Osteocyte (in vitro differentiated cells): ENCODE results near the gene MARVELD2. TPM values are rescaled to one million over a fixed set of nuclear protein-coding genes. Genes with fewer than 3 reads are reported as not detected.
A peak's percentile ranks its signal among the peaks of the same experiment; 100 is the strongest.
"Not testable (repeated sequence)": the region's sequence is repeated elsewhere in the genome, so short reads cannot be mapped to it uniquely, and the experiment has no call there.

Source experiments
- DNase-seq: peaks from one replicate; pipeline ENCODE4 v3.0.0; 2021; ENCODE audit warnings: mixed read lengths; ENCODE audit not compliant: unreplicated experiment; ENCODE audit errors: extremely low spot score
- H3K27ac Mint-ChIP-seq: one replicate; pipeline ENCODE4 v1.8.0; 2021; ENCODE audit warnings: mild to moderate bottlenecking, mixed read lengths; ENCODE audit not compliant: unreplicated experiment
- H3K27me3 Mint-ChIP-seq: one replicate; pipeline ENCODE4 v1.8.0; 2021; ENCODE audit warnings: mixed read lengths; ENCODE audit not compliant: unreplicated experiment
- H3K36me3 Mint-ChIP-seq: one replicate; pipeline ENCODE4 v1.8.0; 2021; ENCODE audit warnings: mixed read lengths; ENCODE audit not compliant: unreplicated experiment
- H3K4me1 Mint-ChIP-seq: one replicate; pipeline ENCODE4 v1.8.0; 2021; ENCODE audit warnings: mixed read lengths; ENCODE audit not compliant: unreplicated experiment
- H3K4me3 Mint-ChIP-seq: one replicate; pipeline ENCODE4 v1.8.0; 2021; ENCODE audit warnings: mild to moderate bottlenecking, moderate library complexity, mixed read lengths; ENCODE audit not compliant: unreplicated experiment
- H3K9me3 Mint-ChIP-seq: one replicate; pipeline ENCODE4 v1.8.0; 2021; ENCODE audit warnings: mixed read lengths; ENCODE audit not compliant: unreplicated experiment
- total RNA-seq: library from RNA; stranded (reverse); gene quantifications from 2 replicates; pipeline ENCODE4 v1.2.1, GENCODE V29; 2021
- TF ChIP-seq, protein P1 (sequence below): fragments of 200-600 bp; sonication (generic); IDR thresholded peaks from 2 replicates; pipeline ENCODE4 v1.5.0; 2021; ENCODE audit warnings: antibody characterized with exemption, mild to moderate bottlenecking, moderate library complexity

MARVELD2 gene
- total RNA-seq, 1 donor from 2014 or later = 0.38 TPM

DNA sequence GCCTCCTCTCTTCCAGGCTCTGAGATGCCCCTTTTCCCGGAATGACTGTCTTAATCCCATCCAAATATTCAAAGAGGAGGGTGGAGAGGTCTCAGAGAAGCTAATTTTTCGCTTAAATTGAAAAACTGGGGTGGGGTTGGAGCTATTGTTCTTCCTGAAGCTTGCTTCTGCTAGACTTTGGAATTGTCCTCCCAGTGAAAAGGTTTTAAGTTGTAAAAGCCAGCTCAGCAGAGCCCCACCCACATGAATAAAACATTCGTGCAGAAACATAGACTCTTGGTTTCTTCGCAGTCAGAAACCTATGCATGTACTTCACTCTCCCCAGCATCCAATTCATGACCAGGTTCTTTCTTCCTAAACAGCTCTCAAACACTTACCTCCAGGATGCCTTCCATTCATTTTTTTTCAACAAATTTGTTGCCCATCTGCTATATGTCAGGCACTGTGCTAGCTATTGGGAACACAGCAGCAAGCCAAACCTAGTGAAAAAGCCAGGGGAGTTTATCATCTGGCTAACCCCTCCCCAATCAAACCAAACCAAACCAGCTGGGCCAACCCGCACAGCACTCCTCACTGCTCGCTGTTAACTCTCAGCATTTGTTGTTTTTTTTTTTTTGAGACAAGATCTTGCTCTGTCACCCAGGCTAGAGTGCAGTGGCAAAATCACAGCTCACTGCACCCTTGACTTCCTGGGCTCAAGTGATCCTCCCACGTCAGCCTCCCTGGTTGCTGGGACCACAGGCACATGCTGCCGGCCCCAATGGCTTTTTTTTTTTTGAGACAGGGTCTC lies 39.7 kb downstream of the MARVELD2 start:
- H3K27me3 Mint-ChIP-seq = peaks cover 4% of the 10 kb centered on the region
- peaks cover 5% of the 10 kb centered on the region for H3K4me1 Mint-ChIP-seq
- no peak for DNase-seq
- peaks cover 4% of the 10 kb centered on the region for H3K9me3 Mint-ChIP-seq
- H3K27ac Mint-ChIP-seq = no peak overlapping the region
- TF ChIP-seq, protein P1, sequence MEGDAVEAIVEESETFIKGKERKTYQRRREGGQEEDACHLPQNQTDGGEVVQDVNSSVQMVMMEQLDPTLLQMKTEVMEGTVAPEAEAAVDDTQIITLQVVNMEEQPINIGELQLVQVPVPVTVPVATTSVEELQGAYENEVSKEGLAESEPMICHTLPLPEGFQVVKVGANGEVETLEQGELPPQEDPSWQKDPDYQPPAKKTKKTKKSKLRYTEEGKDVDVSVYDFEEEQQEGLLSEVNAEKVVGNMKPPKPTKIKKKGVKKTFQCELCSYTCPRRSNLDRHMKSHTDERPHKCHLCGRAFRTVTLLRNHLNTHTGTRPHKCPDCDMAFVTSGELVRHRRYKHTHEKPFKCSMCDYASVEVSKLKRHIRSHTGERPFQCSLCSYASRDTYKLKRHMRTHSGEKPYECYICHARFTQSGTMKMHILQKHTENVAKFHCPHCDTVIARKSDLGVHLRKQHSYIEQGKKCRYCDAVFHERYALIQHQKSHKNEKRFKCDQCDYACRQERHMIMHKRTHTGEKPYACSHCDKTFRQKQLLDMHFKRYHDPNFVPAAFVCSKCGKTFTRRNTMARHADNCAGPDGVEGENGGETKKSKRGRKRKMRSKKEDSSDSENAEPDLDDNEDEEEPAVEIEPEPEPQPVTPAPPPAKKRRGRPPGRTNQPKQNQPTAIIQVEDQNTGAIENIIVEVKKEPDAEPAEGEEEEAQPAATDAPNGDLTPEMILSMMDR = no peak
- H3K4me3 Mint-ChIP-seq = peak overlapping the region; percentile 51
- peaks cover 4% of the 10 kb centered on the region for H3K36me3 Mint-ChIP-seq

DNA sequence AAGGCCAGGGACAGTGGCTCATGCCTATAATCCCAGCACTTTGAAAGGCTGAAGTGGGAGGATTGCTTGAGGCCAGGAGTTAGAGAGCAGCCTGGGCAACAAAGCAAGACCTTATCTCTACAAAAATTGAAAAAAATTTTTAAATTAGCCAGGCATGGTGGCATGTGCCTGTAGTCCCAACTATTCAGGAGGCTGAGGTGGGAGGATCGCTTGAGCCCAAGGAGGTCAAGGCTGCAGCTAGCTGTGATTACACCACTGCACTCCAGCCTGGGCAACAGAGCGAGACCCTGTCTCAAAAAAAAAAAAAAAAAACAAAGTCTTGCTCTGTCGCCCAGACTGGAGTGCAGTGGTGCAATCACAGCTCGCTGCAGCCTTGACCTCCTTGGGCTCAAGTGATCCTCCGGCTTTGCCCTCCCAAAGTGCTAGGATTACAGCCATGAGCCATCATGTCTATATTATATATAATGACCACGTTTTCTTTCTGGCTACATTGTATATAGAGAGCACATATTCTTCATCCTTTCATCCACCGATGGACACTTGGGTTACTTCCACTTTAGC lies 40.6 kb downstream of the MARVELD2 start:
- not testable (repeated sequence) for H3K36me3 Mint-ChIP-seq, H3K4me3 Mint-ChIP-seq, H3K9me3 Mint-ChIP-seq, H3K27me3 Mint-ChIP-seq, DNase-seq, H3K4me1 Mint-ChIP-seq, H3K27ac Mint-ChIP-seq

DNA sequence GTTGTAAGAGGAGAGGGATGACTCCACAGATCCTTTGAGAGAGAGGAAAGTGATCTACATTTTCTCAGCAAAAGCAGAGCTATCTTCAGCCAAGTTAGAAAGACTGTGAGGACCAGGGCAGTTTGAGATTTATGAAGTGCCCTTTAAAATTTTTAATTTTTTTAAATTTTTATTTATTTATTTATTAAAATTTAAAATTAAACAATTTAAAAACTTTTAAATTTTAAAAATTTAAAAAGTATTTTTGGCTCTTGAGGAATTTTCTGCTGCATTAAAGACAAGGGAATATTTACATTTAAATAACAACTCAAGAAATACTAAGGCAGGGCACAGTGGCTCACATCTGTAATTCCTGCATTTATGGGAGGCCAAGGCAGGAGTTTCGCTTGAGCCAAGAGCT lies 47.3 kb downstream of the MARVELD2 start:
- H3K9me3 Mint-ChIP-seq = peaks cover 4% of the 10 kb centered on the region
- H3K27me3 Mint-ChIP-seq = peaks cover 4% of the 10 kb centered on the region
- H3K36me3 Mint-ChIP-seq = peaks cover 4% of the 10 kb centered on the region
- no peak overlapping the region for H3K27ac Mint-ChIP-seq
- no peaks in the 10 kb centered on the region for H3K4me1 Mint-ChIP-seq
- no peak for DNase-seq
- TF ChIP-seq, protein P1 = no peak
- H3K4me3 Mint-ChIP-seq = no peak overlapping the region

DNA sequence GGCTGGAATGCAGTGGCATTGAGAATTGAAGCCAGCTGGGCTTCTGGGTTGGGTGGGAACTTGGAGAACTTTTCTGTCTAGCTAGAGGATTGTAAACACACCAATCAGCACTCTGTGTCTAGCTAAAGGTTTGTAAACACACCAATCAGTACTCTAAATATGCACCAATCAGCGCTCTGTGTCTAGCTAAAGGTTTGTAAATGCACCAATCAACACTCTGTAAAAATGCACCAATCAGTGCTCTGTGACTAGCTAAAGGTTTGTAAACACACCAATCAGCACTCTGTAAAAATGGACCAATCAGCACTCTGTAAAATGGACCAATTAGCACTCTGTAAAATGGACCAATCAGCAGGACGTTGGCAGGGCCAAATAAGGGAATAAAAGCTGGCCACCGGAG lies 51.5 kb downstream of the MARVELD2 start:
- H3K4me3 Mint-ChIP-seq, H3K27me3 Mint-ChIP-seq, H3K36me3 Mint-ChIP-seq, H3K27ac Mint-ChIP-seq, H3K4me1 Mint-ChIP-seq, DNase-seq, H3K9me3 Mint-ChIP-seq: not testable (repeated sequence)

DNA sequence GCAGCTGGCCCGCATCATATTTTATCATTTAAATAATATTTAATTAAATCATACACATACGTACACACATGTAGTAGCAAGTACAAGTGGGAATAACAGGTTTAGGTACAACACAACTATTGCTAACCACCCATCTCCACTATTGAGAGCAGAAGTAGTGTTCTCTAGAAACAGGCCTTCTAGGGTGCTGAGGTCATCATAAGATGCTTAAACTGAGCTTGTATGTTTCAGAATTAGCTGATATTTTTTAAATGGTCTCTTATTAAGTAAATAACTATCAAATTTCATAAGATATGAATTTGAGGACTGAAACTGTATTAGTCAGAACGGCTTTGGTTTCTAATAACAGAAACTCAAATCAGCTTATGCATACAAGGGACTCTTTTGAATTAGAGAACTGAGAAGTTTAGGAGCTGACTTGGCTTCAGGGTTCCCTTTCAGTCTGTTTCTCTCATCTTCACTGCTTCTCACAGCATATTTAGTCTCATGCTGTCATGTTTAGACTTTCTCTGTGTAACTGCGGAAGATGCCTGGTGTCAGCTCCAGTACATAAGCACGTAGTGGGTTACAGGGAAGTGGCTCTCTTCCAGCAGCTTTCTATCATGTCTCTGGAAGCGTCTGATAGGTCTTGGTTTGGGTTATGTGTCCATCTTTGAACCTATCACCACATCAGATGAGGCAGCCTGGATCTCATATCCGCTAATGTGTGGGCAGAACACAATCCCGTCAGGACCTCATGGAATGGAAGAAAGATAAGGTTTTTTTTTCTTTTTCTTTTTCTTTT lies 52.7 kb downstream of the MARVELD2 start:
- peak; percentile 15 for DNase-seq
- Mint-ChIP-seq H3K36me3 (no peaks in the 10 kb centered on the region), H3K27ac (no peak overlapping the region), H3K4me3 (no peak overlapping the region), H3K27me3 (peaks cover 6% of the 10 kb centered on the region), H3K4me1 (no peaks in the 10 kb centered on the region), H3K9me3 (no peaks in the 10 kb centered on the region)
- TF ChIP-seq, protein P1 = no peak

DNA sequence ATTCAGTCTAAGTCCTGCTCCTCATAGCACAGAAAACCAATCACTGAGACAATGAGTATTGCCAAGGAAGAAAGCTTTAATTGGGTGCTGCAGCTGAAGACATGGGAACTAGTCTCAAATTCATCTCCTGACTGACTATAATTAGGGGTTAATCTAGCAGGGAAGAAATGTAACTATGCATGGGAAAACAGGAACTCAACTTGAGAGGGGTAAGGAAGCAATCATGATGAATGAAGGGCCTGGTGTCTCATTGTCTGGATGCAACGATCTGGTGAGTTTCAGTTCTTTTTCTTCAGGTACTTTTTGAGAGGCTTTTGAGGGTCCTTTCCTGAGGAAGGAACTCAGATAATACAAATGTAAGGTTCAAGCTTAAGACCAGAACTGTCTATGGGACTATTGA lies 53.7 kb downstream of the MARVELD2 start:
- DNase-seq = no peak
- no peaks in the 10 kb centered on the region for H3K4me1 Mint-ChIP-seq
- TF ChIP-seq, protein P1 = no peak
- H3K27ac Mint-ChIP-seq = no peak overlapping the region
- H3K36me3 Mint-ChIP-seq = no peaks in the 10 kb centered on the region
- H3K27me3 Mint-ChIP-seq = peaks cover 6% of the 10 kb centered on the region
- no peak overlapping the region for H3K4me3 Mint-ChIP-seq
- H3K9me3 Mint-ChIP-seq = no peaks in the 10 kb centered on the region

DNA sequence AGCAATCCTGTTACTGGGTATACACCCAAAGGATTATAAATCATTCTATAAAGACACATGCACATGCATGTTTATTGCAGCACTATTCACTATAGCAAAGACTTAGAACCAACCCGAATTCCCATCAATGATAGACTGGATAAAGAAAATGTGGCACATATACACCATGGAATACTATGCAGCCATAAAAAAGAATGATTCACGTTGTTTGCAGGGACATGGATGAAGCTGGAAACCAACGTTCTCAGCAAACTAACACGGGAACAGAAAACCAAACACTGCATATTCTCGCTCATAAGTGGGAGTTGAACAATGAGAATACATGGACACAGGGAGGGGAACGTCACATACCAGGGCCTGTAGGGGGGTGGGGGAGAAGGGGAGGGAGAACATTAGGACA lies 56.6 kb downstream of the MARVELD2 start:
- peak; percentile 5 for DNase-seq
- H3K9me3 Mint-ChIP-seq, H3K27me3 Mint-ChIP-seq, H3K4me1 Mint-ChIP-seq, H3K4me3 Mint-ChIP-seq, H3K36me3 Mint-ChIP-seq, H3K27ac Mint-ChIP-seq: not testable (repeated sequence)

DNA sequence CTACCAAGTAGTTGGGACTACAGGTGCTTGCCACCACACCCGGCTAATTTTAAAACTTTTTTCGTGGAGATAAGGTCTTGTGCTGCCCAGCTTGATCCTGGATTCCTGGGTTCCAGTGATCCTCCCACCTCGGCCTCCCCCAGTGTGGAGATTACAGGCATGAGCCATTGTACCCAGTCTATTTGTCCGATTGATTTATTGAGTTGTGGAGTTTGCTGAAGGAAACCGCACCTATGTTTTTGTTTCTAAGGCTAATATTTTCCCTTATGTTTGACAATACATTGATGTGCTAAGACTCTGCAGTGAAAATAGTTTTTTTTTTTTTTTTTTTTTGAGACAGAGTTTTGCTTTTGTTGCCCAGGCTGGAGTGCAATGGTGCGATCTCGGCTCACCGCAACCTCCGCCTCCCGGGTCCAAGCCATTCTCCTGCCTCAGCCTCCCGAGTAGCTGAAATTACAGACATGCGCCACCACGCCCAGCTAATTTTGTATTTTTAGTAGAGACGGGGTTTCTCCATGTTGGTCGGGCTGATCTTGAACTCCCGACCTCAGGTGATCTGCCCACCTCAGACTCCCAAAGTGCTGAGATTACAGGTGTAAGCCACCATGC lies 57.7 kb downstream of the MARVELD2 start:
- H3K4me3 Mint-ChIP-seq, H3K4me1 Mint-ChIP-seq, H3K36me3 Mint-ChIP-seq, H3K27ac Mint-ChIP-seq, H3K9me3 Mint-ChIP-seq, H3K27me3 Mint-ChIP-seq, DNase-seq: not testable (repeated sequence)
